GM18517 (cell line): ENCODE measurements around the gene MAP3K15.
A peak's percentile ranks its signal among the peaks of the same experiment; 100 is the strongest.

ENCODE experiments used
- ATAC-seq: cut with Tn5 transposase; IDR thresholded peaks from one replicate; pipeline ENCODE4 v1.9.1; 2021; ENCODE audit warnings: mild to moderate bottlenecking, moderate library complexity; ENCODE audit not compliant: unreplicated experiment

Gene MAP3K15, protein sequence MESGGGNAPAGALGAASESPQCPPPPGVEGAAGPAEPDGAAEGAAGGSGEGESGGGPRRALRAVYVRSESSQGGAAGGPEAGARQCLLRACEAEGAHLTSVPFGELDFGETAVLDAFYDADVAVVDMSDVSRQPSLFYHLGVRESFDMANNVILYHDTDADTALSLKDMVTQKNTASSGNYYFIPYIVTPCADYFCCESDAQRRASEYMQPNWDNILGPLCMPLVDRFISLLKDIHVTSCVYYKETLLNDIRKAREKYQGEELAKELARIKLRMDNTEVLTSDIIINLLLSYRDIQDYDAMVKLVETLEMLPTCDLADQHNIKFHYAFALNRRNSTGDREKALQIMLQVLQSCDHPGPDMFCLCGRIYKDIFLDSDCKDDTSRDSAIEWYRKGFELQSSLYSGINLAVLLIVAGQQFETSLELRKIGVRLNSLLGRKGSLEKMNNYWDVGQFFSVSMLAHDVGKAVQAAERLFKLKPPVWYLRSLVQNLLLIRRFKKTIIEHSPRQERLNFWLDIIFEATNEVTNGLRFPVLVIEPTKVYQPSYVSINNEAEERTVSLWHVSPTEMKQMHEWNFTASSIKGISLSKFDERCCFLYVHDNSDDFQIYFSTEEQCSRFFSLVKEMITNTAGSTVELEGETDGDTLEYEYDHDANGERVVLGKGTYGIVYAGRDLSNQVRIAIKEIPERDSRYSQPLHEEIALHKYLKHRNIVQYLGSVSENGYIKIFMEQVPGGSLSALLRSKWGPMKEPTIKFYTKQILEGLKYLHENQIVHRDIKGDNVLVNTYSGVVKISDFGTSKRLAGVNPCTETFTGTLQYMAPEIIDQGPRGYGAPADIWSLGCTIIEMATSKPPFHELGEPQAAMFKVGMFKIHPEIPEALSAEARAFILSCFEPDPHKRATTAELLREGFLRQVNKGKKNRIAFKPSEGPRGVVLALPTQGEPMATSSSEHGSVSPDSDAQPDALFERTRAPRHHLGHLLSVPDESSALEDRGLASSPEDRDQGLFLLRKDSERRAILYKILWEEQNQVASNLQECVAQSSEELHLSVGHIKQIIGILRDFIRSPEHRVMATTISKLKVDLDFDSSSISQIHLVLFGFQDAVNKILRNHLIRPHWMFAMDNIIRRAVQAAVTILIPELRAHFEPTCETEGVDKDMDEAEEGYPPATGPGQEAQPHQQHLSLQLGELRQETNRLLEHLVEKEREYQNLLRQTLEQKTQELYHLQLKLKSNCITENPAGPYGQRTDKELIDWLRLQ (N-terminal part only)

DNA sequence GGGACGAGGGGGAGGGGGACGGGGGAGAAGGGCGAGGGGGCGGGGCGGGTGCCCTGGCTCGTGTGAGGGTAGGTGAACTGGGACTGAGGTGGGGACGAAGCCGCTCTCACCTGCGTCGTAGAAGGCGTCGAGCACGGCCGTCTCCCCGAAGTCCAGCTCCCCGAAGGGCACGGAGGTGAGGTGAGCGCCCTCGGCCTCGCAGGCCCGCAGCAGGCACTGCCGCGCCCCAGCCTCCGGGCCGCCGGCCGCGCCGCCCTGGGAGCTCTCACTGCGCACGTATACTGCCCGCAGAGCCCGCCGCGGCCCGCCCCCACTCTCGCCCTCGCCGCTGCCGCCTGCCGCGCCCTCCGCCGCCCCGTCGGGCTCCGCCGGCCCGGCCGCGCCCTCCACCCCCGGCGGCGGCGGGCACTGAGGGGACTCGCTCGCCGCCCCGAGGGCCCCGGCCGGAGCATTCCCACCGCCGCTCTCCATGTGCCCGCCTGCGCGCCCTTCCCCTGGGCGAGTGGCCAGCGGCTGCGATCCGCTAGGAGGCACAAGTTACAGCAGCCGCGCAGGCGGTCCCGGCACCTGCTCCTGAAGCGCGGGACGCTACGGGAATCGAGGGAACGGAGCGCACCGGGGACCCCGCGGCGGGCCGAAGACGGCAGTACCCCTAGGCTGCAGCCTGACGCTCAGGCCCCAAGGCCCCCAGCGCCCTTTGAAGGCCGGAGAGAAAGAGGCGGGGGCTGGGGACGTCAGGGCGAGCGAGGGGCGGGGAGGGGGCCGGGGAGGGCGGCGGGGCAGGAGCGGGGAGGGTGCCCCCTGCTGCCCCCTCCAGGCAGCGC, at the start of gene MAP3K15:
TSS of gene MAP3K15 (minus strand) at position 718 of the 824 bp plus-strand sequence. CDS start at position 471, 247 bp downstream.
- no peak for ATAC-seq

DNA sequence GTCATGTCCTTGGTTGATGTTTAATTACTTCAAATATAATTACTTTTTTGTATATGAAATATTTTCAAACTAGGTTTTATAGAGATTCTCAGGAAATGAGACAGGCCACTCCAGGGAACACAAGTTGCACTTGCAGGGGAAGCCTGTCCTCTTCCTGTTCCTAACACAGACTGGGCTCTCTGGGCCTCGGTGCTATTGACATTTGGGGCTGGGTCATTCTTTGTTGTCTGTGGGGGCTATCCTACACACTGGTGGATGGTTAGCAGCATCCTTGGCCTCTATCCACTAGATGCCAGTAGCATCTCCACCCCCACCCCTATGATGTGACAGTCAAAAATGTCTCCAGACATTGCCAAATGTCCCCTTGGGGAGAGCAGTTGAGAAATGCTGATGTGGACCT, 49.3 kb upstream of the MAP3K15 start:
- ATAC-seq = no peak

DNA sequence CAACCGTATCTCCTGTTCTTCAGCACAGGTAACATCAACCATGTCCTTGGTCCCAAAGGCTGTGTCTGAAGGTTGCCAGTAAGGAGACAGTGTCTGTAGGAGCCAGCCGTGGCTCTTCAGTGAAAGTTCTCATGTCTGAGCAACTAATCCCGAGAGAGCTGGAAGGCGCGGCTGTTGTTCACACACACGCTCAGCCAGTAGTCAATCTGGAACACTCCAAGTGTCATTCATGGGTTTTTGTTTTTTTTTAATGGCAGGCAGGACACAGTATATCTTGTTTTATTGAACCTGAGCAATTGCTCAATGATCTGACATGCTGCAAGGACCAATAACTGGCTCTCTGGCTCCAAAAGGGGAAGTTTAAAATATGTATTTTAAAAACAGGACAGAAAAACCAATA, 48.4 kb upstream of the MAP3K15 start:
- peak; percentile 32 for ATAC-seq

DNA sequence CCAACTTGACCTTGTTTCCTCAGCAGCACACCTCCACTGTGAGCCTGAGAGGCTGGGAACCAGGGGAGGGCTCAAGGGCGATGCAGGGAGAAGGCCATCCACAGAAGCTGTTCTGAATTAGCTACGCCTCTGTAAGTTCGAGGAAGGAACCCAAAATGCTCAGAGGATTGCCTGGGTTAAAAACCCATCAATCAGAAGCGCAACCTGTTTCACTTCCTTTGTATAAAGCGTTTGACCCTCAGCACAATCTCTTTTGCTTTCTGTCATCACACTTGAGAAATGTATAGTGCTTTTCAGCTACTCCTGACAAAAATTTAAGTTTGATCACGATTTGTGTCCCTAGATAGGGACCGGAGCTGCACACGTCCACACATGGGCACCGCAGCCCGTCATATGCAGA, 48.0 kb upstream of the MAP3K15 start:
- ATAC-seq = peak; percentile 63

DNA sequence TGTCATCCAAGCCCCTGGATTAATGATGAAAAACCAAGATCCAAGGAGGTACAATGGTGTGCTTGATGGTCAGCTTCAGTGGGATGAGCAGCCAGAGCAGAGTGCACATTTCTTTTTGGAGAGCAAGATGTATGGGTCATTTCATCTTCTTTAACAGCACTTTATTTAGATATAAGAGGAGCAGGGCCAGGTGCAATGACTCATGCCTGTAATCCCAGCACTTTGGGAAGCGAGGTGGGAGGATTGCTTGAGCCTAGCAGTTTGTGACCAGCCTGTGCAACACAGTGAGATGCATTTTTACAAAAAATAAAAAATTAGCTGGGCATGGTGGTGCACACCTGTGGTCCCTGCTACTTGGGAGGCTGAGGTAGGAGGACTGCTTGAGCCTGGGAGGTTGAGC, 45.3 kb upstream of the MAP3K15 start:
- ATAC-seq = no peak

DNA sequence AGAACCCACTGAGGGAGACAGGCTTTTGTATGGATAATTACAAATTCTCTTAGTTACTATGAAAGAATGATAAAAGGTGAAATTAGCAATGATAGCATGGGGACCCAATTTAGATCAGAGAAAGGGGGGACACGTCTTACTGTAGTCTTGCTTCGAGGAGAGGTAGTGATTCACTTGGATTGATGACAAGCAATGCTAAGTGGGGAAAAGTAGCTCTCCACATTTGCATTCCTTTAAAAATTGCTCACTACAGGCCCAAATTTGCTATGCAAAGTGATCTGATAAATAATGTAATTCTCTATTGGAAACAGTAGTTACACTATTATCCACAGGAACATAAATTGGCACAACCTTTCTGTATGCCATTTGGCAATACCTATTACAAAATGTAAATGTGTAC, 42.5 kb upstream of the MAP3K15 start:
- ATAC-seq = no peak

DNA sequence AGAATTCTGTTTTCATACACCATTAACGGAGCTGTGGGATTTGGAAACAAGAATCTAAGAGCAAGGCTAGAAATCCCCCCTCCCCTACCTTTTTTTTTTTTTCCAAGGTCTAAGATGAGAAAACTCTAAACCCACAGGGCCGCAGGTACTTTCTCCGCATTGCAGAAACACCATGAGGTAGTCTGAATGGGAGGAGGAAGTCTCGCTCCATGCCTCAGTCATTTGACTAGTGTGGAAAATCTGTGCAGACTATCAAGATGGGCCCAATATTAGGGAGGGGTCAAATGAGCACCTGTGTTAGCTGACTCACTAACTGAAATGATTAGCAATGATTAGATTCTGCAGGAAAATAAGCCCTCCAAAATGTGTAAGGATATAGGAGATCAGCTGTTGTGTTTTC, 40.9 kb upstream of the MAP3K15 start:
- no peak for ATAC-seq

DNA sequence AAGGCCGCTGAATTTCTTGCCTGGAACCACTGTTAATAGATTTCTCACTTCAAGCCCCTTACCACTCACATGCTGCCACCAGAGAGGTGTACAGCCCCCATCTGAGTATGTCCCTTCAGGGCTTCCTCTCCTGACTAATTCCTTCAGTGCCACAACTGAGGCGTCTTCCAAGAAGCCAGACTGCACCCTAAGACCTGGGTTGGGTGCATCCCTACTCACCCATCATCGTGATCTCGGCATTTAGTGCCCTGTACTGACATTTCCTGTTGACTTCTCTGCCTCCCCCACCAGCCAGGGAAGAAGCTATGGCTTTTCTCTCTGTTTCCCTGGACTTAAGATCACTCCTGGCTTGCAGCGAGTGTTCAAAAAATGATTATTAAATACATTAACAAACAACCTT, 40.4 kb upstream of the MAP3K15 start:
- ATAC-seq = no peak

DNA sequence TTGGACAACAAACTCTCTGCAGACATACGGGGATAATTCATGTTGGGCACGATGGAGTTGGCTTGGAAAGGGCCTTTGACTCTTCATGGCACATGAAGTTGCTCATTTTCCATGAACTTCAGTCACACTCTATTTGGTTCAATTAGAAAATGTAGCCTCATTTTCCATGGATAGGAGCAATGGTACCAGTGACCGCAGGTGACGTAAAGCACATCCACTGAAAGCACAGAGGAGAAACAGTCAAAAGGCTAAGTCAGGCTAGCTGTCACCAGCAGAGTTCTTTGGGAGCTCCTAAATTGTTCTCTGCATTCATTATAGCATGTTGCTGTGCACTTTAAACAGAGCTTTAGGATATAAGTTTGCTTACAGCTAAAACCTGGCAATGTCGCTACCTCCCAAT, 39.9 kb upstream of the MAP3K15 start:
- ATAC-seq = no peak

DNA sequence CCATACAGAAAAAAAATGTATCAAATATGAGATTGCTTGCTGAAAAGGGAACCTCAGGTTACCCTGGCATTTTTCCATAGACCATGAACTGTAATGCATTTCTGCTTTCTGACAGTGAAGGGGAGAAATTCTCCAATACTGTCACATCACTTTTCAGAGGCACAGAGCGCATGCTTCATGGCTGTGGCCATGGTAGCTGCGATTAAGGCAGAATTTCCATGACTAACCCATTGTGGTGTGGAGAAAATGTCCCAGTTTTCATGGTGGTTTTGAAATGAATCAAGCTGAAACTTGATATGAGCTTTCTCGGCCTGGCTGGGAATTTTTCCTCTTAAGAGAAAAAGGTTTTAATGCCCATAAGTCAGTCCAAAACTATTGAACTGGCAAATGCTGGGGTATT, 39.5 kb upstream of the MAP3K15 start:
- no peak for ATAC-seq

DNA sequence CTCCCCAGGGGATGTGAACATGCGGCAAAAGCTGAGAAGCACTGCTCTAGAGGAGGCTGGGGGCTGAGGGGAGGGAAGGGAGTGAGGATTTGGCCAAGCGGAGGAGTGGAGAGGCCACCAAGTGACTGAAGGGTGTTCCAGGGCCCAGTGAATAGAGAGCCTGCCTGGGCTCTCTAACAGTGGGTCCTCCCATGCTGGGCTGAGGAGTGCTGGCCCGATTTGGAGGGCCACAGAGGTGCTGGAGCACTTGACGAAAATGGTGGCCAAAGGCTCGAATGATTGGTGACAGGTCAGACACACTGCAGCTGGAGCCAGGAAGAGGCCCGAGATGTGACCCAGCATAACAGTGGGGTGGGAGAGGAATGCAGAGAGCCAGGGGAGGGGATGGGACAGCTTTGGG, 37.5 kb upstream of the MAP3K15 start:
- no peak for ATAC-seq

DNA sequence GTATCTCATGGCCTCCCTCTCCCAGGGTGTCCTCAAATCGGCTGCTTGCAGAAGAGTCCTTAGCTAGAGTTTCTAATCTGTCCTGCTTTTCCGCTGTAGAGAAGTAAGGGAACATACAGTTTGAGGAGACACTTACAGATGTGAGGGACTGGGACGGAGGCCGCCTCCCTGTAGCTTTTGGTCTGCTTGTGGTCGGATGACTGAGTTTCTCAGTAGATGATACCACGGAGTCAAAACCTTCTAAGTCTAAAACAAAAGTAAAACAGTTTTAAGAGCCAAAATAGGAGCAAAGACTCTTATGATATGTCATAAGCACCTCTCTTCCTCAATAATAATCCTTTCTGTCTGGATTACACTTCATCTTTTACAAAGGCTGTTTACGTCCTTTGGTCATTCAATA, 34.5 kb upstream of the MAP3K15 start:
- ATAC-seq = no peak

DNA sequence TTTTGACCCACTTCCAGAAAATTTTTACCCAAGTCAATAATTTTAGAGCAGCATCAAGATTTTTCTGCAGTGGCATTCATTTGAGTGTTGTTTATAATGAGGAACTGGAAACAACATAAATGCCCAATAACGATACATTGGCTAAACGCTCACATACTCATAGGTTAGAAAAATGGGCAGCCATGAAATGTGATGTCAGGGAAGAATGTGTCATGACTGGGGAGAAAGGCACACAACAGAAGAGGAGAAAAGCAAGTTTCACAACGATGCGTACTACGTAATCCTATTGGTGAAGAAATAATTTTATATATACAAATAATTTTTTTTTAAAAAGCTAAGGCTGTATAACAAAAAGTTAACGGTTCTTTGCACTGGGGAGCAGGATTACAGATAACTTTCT, 33.6 kb upstream of the MAP3K15 start:
- ATAC-seq = no peak

DNA sequence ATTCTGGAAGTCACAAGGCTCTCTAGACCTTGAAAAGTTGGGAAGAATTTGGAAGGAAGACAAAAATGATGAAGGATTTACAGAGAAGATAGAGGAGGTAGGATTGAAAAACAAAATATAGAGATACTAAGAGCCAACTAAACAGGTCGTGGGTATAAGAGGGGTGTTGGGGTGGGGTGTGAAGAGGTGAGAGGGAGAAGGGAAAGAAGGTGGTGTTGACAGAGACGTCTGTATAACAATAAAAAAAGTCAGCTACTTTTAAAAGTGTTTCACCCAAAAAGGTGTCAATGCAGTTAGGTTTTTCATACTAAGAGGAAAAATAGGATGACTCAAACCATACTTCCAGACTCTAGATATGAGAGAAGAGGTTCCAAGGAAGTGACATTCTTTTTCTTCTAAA, 33.0 kb upstream of the MAP3K15 start:
- no peak for ATAC-seq

DNA sequence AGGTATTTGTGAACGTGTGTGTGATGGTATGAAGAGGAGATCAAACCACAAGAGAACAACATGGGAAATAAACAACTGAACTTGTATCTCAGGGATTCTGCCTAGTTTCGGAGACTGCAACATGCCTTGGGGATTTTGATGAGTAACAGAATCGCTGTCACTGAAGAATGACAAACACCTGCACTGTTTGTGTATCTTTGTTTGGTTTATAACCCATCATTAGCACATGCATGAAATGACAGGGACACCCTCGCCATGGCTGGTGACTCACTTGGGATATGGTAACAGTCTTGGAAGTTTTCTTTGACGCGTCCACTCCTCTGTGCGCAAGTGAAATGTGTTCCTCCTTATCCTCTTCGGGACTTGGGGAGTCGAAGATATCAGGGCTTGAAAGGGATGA, 30.3 kb upstream of the MAP3K15 start:
- ATAC-seq = no peak

DNA sequence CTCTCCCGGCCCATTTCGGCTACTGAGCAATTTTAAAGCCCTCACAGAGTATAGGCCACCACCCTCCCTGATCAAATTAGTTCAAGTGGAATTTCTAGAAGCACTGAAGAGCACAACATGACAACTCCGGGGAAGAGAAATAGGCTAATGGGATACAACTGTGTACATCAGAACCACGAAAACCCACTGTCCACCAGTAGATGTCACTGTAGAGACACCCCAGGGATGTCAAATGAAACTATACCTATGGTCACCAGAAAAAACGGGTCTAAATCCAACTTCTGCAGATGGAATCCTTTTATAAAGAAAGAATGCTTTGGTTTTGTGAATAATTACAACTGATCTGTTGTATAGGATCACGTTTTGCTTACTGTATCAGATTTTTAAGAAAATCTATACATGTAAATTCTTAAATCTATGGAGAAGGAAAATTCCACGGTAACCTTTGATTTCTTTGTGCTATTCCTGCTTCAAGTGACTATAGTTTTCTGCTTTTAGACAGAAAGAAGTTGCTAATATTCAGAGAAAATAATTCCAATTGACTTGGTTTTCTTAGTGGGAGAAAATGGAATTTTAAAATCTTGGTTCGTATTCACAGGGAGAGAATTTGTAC, 29.5 kb upstream of the MAP3K15 start:
- no peak for ATAC-seq

DNA sequence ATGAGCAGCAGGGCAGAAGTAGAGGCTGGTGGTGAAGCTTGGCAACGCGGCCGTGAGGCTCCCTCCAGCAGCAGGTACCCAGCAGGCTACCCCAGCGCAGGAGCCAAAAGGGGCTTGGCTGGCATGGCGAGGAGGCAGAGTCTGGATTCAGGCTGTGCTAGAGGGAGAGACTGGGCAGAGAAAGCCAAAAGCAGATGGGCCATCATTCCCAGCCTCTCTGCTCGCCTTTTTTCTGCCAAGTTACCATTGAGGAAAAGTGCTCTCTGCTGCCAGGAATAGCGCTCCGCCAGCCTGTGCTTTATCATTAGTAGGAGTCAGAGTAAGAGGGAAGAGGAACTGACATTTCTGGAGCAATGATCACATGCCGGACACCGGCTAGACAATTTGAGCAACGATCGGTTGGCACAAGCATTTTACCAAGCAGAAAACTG, 28.7 kb upstream of the MAP3K15 start:
- no peak for ATAC-seq

DNA sequence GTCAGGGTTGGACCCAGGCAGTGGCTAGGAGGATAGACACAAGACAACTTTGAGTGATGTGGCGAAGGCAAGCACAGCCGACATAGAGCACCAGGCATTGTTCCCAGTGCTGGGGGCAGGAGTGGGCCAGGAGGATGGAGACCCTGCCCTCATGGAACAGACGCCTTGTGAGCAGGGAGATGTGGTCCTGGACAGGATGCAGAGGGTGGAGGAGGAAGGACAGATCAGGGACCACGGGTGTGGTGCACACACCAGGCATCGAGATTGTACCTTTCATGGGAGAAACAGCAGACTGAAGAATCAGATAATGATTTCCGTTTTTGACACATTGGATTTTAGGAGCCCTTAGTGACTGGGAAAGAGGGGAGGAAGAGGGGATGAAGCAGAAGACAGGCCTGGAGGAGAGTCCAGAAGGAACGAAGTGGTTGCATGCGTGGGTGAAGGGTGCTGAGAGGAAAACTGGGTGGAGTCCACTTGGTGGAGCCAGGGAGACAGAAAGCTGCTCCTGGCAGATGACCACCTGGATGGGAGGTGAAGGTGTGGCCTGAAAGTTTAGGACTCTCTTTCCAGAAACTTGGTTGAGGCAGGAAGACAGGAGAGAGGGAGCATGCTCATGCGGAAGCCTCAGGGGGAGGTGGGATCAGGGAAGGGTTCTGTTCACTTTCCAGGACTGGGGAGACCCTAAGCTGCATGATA, 27.9 kb upstream of the MAP3K15 start:
- no peak for ATAC-seq

DNA sequence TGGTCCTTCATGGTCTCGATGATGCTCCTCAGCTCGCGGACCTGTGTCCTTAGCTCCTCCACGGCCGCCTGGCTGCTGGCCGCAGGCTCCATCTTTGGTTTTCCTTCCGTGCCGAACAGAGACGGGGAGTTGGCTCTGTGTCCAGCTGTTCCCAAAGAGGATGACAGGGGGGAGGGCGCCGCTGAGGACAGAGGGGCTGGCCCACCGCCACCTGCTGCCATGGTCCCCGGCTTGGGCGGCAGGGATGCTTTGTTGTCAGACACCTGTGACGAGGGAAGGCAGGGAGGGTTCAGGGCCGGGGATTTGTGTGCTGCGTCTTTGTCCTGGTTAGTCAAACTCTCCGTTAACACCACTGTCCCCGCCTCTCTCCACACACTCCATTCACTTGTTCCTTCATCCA, 26.6 kb upstream of the MAP3K15 start:
- ATAC-seq = no peak
